GM20000 (cell line): ENCODE measurements around the gene ABCC2.
"Not testable (repeated sequence)": the region's sequence is repeated elsewhere in the genome, so short reads cannot be mapped to it uniquely, and the experiment has no call there.

ENCODE experiments used
- DNase-seq: peaks from one replicate; pipeline ENCODE4 v3.0.0; 2012; ENCODE audit warnings: low spot score
- CTCF ChIP-seq: IDR thresholded peaks from 2 replicates; pipeline ENCODE4 v1.5.1; 2012; ENCODE audit warnings: mild to moderate bottlenecking, control low read depth; ENCODE audit errors: extremely low read depth, missing control alignments

ABCC2 gene

GRCh38 chr10:99881371-99881770, 98.9 kb downstream of the ABCC2 start:
- no peak for DNase-seq
- no peak for TF ChIP-seq CTCF

DNA sequence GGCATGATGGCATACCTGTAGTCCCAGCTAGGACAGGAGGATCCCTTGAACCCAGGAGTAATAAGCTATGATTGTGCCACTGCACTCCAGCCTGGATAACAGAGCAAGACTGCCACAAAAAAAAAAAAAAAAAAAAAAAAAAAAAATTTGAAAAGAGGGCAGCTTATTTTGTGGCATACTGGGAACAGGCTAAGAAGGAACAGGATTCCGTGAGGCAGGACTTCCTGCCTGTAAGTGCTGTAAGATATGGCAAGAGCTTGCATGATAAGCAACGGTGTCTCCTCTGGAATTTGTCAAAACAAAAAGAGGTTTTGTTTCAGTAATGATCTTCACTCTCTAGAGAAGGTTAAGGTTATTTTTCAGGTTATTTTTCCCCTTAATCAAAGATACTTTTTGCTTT, 101.1 kb downstream of the ABCC2 start:
- no peak for DNase-seq
- no peak for TF ChIP-seq CTCF

DNA sequence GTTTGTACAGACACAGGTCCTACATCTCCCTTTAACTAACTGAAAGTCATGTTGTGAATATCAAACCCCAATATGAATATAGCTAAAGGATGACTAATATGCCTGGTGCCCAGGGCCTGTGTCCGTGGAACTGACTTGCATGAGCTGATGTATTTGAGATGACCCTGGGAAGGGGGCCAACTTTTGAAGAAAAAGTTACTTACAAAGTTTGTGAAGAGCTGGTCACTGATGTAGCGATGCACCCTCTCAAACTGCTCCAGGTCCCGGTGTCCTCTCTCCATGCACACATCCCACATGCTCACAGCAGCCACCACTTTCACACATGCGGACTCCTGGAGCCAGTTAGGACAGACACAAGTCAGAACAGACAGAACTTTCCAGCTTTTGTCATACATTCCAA, 106.2 kb downstream of the ABCC2 start:
- DNase-seq, result no peak

GRCh38 chr10:99894613-99895012, 112.2 kb downstream of the ABCC2 start:
- DNase-seq, result no peak
- TF ChIP-seq CTCF, result no peak

More for the DNA sequence above, 106.2 kb downstream of the ABCC2 start:
- TF ChIP-seq CTCF, result no peak

DNA sequence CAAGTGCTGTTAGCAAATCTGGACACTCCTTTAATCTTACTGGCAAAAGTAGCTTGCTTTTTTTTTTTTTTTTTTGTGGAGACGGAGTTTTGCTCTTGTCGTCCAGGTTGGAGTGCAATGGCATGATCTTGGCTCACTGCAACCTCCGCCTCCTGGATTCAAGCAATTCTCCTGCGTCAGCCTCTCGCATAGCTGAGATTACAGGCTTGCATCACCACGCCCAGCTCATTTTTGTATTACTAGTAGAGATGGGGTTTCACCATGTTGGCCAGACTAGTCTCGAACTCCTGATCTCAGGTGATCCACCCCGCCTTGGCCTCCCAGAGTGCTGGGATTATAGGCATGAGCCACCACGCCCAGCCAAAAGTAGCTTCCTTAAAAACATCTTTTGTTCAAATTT, 112.6 kb downstream of the ABCC2 start:
- DNase-seq, result not testable (repeated sequence)

GRCh38 chr10:99895867-99896266, 113.4 kb downstream of the ABCC2 start:
- no peak for TF ChIP-seq CTCF
- no peak for DNase-seq
